ENCODE data around the gene SNX14. TPM values are rescaled to one million over a fixed set of nuclear protein-coding genes. Genes with fewer than 3 reads are reported as not detected.

SNX14 gene
- total and polyA plus RNA-seq, 2 of the 13 experiments (the other 11 are each of a cell fraction or from before 2014, with no cell fraction given) = 83.5 to 112 TPM

DNA sequence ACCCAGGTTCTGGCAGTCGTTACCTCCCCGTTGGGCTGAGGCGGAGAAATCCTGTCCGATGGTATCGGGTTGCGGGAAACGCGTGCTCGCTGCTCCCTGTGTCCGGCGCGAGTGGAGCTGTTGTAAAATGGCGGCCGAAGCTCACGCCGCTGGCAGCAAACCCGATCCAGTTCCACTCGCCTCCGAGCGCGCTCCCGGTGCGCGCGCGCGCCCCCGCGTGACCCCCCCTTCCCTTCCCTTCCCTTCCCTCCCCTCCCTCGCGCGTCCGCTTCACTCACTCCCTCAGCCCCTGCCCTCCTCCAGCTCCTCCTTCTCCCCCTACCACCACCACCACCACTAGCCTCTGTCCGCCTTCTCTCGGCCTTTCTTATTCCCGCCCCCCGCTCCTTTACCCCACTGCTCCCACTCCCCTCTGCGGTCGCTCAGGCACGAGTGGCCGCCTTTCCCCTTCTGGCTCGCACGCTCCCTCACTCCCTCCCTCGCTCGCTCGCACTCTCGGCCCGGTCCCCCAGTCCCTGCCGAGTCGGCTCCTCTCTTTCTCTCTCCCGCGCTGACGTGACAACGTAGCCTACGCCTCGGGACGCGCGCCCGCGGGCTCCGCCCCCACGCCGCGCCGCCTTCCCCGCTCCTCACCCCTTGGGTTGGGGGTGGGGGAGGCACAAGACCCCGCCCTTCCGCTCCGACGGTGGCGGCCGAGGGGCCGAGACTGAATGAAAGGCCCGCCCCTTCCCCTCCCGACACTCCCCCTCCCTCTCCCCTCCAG lies 49.3 kb upstream of the SNX14 start, which contains the start of gene SYNCRIP (continued):
- TF ChIP-seq, protein P1, sequence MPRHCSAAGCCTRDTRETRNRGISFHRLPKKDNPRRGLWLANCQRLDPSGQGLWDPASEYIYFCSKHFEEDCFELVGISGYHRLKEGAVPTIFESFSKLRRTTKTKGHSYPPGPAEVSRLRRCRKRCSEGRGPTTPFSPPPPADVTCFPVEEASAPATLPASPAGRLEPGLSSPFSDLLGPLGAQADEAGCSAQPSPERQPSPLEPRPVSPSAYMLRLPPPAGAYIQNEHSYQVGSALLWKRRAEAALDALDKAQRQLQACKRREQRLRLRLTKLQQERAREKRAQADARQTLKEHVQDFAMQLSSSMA (CRISPR knock-in tag; IDR thresholded peaks at IDR 0.05) = 0 out of 2 replicates have a peak, but pooled peaks have one; percentile 25
- TF ChIP-seq SMYD3 (CRISPR knock-in tag; IDR thresholded peaks at IDR 0.05) (0 out of 2 replicates have a peak, but pooled peaks have one; percentile 1), YEATS2 (CRISPR knock-in tag; IDR thresholded peaks at IDR 0.05; ENCODE audit: borderline replicate concordance) (no peak), PHF8 (CRISPR knock-in tag; IDR thresholded peaks at IDR 0.05) (peak; percentile 86), POGZ (CRISPR knock-in tag; IDR thresholded peaks at IDR 0.05) (no peak; the same call in 1 of the 2 replicates), SKIL (CRISPR knock-in tag; IDR thresholded peaks at IDR 0.05; ENCODE audit: borderline replicate concordance) (0 out of 2 replicates have a peak, but pooled peaks have one; percentile 10), MYC (CRISPR knock-in tag; IDR thresholded peaks at IDR 0.05; ENCODE audit: borderline replicate concordance) (peak; percentile 65; the same call in 1 of the 2 replicates), NCOR1 (IDR thresholded peaks at IDR 0.05; ENCODE audit: borderline replicate concordance, low read length) (0 out of 2 replicates have a peak, but pooled peaks have one; percentile 28), SAP130 (CRISPR knock-in tag; IDR thresholded peaks at IDR 0.05; ENCODE audit: low read depth) (peak; percentile 48; the same call in 1 of the 2 replicates), ASH2L (IDR thresholded peaks at IDR 0.05; ENCODE audit: insufficient read length, low read depth, low read length) (peak; percentile 31), REPIN1 (CRISPR knock-in tag; IDR thresholded peaks at IDR 0.05; ENCODE audit: borderline replicate concordance, low read depth) (peak; percentile 19; the same call in 1 of the 2 replicates), CREM (IDR thresholded peaks at IDR 0.05) (peak; percentile 52; the same call in 1 of the 2 replicates), CREM (CRISPR knock-in tag; IDR thresholded peaks at IDR 0.05) (no peak), SRSF9 (IDR thresholded peaks at IDR 0.05; ENCODE audit: borderline replicate concordance, insufficient read depth, low read depth, low read length, poor library complexity, severe bottlenecking) (no peak), DPF2 (CRISPR knock-in tag; IDR thresholded peaks at IDR 0.05; ENCODE audit: borderline replicate concordance, low read depth) (no peak), ZNF256 (CRISPR knock-in tag; conservative IDR thresholded peaks at IDR 0.05) (0 out of 2 replicates have a peak, but pooled peaks have one; percentile 4)
- TF ChIP-seq, protein P2, sequence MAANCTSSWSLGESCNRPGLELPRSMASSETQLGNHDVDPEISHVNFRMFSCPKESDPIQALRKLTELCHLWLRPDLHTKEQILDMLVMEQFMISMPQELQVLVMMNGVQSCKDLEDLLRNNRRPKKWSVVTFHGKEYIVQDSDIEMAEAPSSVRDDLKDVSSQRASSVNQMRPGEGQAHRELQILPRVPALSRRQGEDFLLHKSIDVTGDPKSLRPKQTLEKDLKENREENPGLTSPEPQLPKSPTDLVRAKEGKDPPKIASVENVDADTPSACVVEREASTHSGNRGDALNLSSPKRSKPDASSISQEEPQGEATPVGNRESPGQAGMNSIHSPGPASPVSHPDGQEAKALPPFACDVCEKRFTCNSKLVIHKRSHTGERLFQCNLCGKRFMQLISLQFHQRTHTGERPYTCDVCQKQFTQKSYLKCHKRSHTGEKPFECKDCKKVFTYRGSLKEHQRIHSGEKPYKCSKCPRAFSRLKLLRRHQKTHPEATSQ (CRISPR knock-in tag; IDR thresholded peaks at IDR 0.05; ENCODE audit: borderline replicate concordance) = peak; percentile 30; the same call in 1 of the 2 replicates
- TF ChIP-seq, protein P3, sequence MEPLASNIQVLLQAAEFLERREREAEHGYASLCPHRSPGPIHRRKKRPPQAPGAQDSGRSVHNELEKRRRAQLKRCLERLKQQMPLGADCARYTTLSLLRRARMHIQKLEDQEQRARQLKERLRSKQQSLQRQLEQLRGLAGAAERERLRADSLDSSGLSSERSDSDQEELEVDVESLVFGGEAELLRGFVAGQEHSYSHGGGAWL (CRISPR knock-in tag; IDR thresholded peaks at IDR 0.05) = 0 out of 2 replicates have a peak, but pooled peaks have one; percentile 67
- TF ChIP-seq, protein P4, sequence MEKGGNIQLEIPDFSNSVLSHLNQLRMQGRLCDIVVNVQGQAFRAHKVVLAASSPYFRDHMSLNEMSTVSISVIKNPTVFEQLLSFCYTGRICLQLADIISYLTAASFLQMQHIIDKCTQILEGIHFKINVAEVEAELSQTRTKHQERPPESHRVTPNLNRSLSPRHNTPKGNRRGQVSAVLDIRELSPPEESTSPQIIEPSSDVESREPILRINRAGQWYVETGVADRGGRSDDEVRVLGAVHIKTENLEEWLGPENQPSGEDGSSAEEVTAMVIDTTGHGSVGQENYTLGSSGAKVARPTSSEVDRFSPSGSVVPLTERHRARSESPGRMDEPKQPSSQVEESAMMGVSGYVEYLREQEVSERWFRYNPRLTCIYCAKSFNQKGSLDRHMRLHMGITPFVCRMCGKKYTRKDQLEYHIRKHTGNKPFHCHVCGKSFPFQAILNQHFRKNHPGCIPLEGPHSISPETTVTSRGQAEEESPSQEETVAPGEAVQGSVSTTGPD (CRISPR knock-in tag; IDR thresholded peaks at IDR 0.05) = no peak

Measured in HepG2 (cell line).